Measurements from ENCODE around the gene HESX1.

Gene HESX1

GRCh38 chr3:57169108-57169507, 30.7 kb downstream of the HESX1 start:
- DNase-seq (ENCODE audit: extremely low read depth in 1 of 2, low read depth in 1 of 2) = no peak

- DNase-seq (ENCODE audit: extremely low read depth in 1 of 2, low read depth in 1 of 2) = no peak
Measured at GRCh38 chr3:57168151-57168550, 31.6 kb downstream of the HESX1 start.

GRCh38 chr3:57166660-57167059, 33.1 kb downstream of the HESX1 start:
- no peak for DNase-seq (ENCODE audit: extremely low read depth in 1 of 2, low read depth in 1 of 2)

DNA sequence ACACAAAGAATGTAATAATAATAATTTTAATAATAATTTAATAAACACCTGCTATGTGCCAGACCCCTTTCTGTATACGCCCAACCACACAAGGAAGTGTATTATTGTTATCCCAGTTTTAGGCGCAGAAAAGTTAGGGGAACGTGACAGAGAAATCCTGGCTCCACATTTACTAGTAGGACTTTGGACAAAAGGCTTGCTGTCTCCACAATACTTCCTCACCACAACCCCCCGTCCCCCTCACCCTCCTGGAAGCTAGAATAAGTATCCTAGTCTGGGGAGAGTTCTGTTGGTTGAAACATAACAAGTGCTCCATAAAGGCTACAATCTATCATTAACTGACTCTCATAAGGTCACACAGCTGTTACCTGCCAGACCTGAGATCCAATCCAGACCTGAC, 34.1 kb downstream of the HESX1 start:
- no peak for DNase-seq (ENCODE audit: extremely low read depth in 1 of 2, low read depth in 1 of 2)

- peak in 1 of 2 donors; percentile 3 for DNase-seq (ENCODE audit: extremely low read depth in 1 of 2, low read depth in 1 of 2)
Measured at GRCh38 chr3:57164657-57165573, 34.9 kb downstream of the HESX1 start, which contains the start of gene IL17RD. TSS of gene IL17RD (minus strand) at chr3:57165353. CDS start at chr3:57165286, 67 bp downstream.

DNA sequence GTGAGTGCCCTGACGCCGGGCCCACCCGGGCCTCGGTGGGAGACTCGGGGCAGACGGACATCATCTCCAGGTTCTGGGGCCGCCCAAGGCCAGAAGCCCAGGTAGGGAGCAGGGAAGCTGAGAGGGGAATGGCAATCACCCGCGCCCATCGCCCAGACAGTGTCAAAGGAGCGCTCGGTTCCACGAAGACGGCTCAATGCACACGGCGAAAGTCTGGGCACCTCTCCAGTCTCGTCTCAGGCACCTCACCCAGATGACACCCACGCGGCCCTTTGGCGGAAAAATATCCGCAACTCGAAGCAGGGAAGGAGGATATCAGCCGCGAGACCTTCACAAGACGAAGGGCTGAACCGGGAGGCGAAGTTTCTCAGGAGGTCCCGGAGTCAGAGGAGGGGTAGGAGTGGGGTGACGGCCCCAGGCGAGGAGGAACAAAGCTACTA, 35.5 kb downstream of the HESX1 start:
- no peak for DNase-seq (ENCODE audit: extremely low read depth in 1 of 2, low read depth in 1 of 2)

- DNase-seq (ENCODE audit: extremely low read depth in 1 of 2, low read depth in 1 of 2) = no peak
Measured at GRCh38 chr3:57163751-57164150, 36.0 kb downstream of the HESX1 start.

DNA sequence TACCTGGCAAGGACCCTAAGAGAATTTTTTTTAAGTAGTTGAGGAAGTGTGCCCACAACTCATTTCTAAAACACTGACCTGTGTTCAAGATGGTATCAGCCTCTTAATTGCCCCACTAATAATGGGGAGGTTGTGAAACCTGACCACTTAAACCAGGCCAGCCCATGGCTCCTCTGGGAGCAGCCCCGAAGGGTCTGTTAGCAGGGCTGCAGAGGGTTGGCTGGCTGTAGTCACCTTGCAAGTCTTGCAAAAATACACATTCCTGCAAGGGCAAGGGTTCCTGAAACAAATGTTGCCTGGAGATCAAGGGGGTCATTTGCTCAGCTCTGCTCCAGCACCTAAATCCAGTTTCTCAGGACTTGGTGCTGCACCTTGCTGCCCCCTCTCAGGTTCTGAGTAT, 37.9 kb downstream of the HESX1 start:
- DNase-seq (ENCODE audit: extremely low read depth in 1 of 2, low read depth in 1 of 2) = no peak

DNA sequence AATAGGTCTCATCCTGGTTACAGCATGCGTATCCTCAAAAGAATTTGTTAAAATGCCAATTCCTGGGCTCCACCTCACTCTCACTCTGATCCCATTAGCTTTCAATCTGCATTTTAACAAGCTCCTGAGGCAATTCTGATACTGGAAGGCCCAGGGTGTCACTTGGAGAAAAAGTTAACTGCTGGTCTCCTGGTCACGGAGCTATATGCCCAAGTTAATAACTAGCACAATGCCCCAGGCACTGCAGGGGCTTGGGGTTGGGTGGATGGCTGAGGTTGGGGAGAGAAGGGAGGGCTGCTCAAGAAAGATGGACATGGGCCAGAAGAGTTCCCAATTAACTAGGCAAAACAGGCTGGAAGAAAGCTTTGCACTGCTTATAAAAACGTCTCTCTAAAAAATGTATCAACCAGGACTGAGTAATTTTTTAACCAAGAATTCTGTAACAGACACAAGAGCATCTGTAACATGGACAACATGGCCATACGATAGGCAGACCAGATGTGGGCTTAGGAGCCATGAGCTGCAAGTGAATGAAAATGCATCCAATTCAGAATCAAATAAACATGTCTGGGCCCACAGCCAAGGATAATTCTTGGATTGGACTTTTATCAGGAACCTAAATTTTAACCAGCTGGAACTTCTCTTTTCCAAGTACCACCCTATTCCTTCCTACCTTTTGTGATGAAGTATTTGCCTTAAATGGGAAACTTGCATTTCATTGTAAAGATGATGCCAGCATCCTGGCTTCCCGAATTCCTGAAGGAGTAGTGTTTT, 38.8 kb downstream of the HESX1 start:
- DNase-seq (ENCODE audit: extremely low read depth in 1 of 2, low read depth in 1 of 2) = no peak

DNA sequence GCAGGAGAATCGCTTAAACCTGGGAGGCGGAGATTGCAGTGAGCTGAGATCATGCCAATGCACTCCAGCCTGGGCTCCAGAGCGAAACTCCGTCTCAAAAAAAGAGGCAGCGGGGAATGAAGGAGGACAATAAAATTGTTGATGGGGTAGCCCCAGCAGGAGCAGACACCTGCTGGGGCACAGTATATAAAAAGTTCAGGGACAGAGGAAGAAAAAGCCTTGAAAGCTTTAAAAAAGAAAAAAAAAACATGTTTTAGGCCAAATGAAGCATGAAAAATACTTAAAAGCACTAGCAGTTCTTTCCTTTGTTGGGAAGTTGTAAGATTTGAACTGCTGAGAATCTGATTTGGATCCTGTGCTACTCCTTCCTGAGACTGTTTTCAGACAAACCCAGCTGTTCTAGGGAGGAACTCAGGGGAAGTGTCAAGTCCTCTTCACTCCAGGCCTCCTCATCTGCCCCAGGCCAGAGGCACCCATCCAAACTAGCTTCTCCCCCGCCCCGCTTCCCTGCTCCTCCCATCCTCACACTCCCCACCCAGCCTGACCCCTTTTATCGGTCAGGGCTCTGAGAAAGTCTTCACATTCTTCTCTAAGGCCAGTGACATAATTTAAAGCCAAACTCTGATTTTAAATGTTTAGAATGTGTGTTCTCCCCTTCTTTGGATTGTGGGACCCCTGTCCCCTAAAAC, 39.6 kb downstream of the HESX1 start:
- no peak for DNase-seq (ENCODE audit: extremely low read depth in 1 of 2, low read depth in 1 of 2)

- DNase-seq (ENCODE audit: extremely low read depth in 1 of 2, low read depth in 1 of 2) = no peak
Measured at GRCh38 chr3:57158813-57159738, 40.7 kb downstream of the HESX1 start.

DNA sequence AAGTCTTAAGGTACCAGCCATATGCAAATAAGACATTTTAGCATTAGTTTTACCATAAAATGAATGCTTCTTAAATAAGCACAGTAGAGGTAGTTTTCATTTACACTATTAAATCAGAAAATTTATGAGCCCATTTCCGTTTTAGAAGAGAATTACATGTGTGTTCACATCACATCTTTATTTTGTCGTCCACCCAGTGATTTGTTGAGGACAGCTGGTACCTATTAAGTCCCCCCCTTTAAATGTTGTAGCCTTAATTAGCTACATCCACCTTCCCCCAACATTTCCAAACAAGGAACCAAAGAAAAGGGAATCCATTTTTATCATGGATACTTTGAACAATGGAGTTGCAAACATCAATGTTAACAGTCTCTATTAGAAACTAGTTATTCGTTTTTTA, 41.5 kb downstream of the HESX1 start:
- DNase-seq (ENCODE audit: extremely low read depth in 1 of 2, low read depth in 1 of 2) = no peak

DNA sequence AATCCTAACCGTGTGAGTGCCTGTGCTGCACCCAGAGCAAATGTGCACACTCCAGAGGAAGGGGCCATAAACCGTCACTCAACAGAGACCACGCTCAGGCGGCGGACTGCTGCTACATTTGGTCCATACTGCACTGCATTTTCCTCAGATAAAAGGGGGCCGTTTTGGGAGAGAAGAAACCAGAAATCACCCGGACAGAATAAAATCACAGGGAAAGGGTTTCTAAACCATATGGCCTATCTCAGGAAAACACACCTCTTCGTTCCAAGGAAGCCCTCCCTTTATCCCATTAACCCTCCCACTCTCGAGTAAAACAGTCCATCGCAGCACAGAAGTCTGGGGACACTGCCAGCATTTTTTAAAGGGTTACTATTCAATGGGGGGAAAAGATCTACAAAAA, 42.2 kb downstream of the HESX1 start:
- DNase-seq (ENCODE audit: extremely low read depth in 1 of 2, low read depth in 1 of 2) = no peak

GRCh38 chr3:57155310-57155643, 44.5 kb downstream of the HESX1 start:
- no peak for DNase-seq (ENCODE audit: extremely low read depth in 1 of 2, low read depth in 1 of 2)

DNA sequence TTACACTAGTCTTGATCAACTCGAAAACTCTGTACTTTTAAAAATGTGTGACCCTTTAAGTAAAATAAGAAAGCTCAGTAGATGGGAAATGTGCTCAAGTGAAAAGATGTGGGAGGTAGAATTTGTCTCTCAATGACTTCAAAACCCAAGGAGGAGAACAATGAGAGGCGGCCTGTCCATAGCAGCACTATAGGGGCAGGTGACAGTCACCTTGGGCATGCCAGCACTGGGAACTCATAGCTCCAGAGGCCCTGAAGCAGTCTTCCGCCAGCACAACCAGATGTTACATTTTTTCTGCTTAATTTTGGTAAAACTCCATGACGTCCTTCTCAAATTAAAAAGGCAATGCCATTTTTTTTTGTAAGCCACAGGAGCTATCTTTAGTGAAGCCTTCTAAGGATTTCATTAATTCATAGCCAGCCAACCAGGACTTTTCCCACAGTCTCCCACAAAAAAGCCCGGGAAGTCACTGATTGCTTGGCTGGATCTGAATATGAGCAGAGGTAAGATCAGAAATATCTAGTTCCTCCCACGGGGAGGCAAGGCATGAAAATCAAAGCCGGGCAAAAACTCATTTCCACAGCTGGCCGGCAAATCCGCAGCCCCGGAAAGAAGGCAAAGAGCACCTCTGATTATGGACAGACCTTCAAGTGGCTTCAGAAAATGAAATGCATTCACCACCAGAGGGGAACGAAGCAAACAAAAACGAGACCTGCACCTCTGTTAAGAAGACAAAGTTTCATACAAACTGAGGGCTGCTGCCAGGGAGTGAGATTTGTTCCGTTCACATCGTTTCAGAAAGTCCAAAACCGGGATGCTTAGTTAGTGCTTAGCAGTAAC, 45.1 kb downstream of the HESX1 start:
- DNase-seq (ENCODE audit: extremely low read depth in 1 of 2, low read depth in 1 of 2) = no peak

GRCh38 chr3:57152151-57153143, 47.3 kb downstream of the HESX1 start:
- DNase-seq (ENCODE audit: extremely low read depth in 1 of 2, low read depth in 1 of 2) = no peak

DNA sequence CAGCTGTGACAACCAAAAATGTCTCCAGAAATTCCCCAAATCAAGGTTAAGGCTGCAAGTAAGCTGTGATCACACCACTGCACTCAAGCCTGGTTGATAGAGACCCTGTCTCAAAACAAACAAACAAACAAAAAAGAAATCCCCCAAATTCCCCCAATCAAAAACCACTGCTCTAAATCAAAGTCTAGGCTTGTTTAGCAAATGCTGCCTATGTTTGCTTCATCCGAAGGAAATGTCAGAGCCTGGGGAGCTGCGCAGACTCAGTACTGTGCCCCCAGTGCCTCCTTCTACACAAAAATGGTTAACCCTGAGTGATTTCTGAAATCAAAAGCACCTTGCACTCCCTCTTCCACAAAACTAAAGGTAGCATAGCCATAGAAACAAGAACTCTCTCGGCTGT, 48.0 kb downstream of the HESX1 start:
- no peak for DNase-seq (ENCODE audit: extremely low read depth in 1 of 2, low read depth in 1 of 2)

DNA sequence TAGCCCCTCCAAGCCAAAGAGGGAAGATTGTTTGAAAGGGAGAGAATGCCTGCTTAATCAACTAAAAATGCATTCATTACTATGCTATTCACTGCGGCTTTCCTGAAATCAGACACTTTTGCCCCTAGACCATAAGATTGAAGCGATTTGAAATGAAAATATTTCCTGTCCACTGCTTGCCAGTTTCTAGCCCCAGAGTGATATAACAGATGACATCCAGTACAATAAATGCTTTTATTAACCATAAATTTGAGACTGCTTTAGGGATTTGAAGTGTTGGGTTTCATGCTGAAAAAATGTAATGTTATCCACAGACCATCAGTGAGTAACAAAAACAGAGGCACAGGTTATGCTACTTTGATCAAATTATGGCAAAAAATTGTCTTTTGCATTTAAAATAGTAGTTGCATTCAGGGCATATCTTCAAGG, 48.7 kb downstream of the HESX1 start:
- no peak for DNase-seq (ENCODE audit: extremely low read depth in 1 of 2, low read depth in 1 of 2)
